HepG2 (cell line): ENCODE data around the gene ZCCHC3. TPM values are rescaled to one million over a fixed set of nuclear protein-coding genes. Genes with fewer than 3 reads are reported as not detected.
A peak's percentile ranks its signal among the peaks of the same experiment; 100 is the strongest.

Experiments
- AHR ChIP-seq: IDR thresholded peaks from 2 replicates; pipeline ENCODE4 v1.6.1; 2018; ENCODE audit warnings: missing genetic modification reagents, missing compliant biosample characterization
- ASH2L ChIP-seq: fragments of 300-600, 200-600 bp; sonication (generic); IDR thresholded peaks from 2 replicates; pipeline ENCODE4 v1.7.0; 2017; ENCODE audit warnings: low read depth, mild to moderate bottlenecking, moderate library complexity, mixed read lengths, low read length; ENCODE audit not compliant: insufficient read length
- ATF1 ChIP-seq: IDR thresholded peaks from 2 replicates; pipeline ENCODE4 v1.6.1; 2016; ENCODE audit warnings: mild to moderate bottlenecking, control low read depth
- CHCHD3 ChIP-seq: sonication (generic); formaldehyde crosslinking; IDR thresholded peaks from 2 replicates; pipeline ENCODE4 v1.8.0; 2022; ENCODE audit warnings: mild to moderate bottlenecking, missing genetic modification reagents, moderate library complexity
- CTCF ChIP-seq: sonication (generic); formaldehyde crosslinking; IDR thresholded peaks from 2 replicates; pipeline ENCODE4 v1.5.0; 2020; ENCODE audit warnings: mild to moderate bottlenecking, missing genetic modification reagents, moderate library complexity
- ELF1 ChIP-seq: sonication (generic); formaldehyde crosslinking; IDR thresholded peaks from 2 replicates; pipeline ENCODE4 v1.4.0; 2020; ENCODE audit warnings: missing genetic modification reagents
- GTF2F1 ChIP-seq: fragments of 150-350 bp; IDR thresholded peaks from 2 replicates; pipeline ENCODE4 v1.6.1; 2014; ENCODE audit warnings: low read length
- GZF1 ChIP-seq: sonication (generic); formaldehyde crosslinking; IDR thresholded peaks from 2 replicates; pipeline ENCODE4 v1.5.1; 2020; ENCODE audit warnings: mild to moderate bottlenecking, missing genetic modification reagents
- HOXD1 ChIP-seq: sonication (generic); formaldehyde crosslinking; IDR thresholded peaks from 2 replicates; pipeline ENCODE4 v1.5.0; 2020; ENCODE audit warnings: missing genetic modification reagents
- ISX ChIP-seq: sonication (generic); formaldehyde crosslinking; conservative IDR thresholded peaks from 2 replicates; pipeline ENCODE4 v1.5.0; 2020; ENCODE audit warnings: missing genetic modification reagents
- KLF6 ChIP-seq: IDR thresholded peaks from 2 replicates; pipeline ENCODE4 v1.8.0; 2016; ENCODE audit warnings: missing biosample characterization, missing genetic modification reagents
- MTA1 ChIP-seq: sonication (generic); formaldehyde crosslinking; IDR thresholded peaks from 2 replicates; pipeline ENCODE4 v1.4.0; 2020; ENCODE audit warnings: missing genetic modification reagents, mild to moderate bottlenecking, borderline replicate concordance
- POLR2A ChIP-seq, 2 experiments: IDR thresholded peaks; 2 replicates each; pipeline ENCODE4 v1.6.1; 2011; ENCODE audit warnings: low read depth in 2 of 2, low read length in 2 of 2, mild to moderate bottlenecking in 1 of 2, moderate library complexity in 1 of 2; ENCODE audit not compliant: insufficient read depth in 1 of 2
- RFX3 ChIP-seq: IDR thresholded peaks from 2 replicates; pipeline ENCODE4 v1.6.1; 2016; ENCODE audit warnings: missing biosample characterization, missing genetic modification reagents
- RFXANK ChIP-seq: IDR thresholded peaks from 2 replicates; pipeline ENCODE4 v1.6.1; 2016
- SCMH1 ChIP-seq: sonication (generic); formaldehyde crosslinking; IDR thresholded peaks from 2 replicates; pipeline ENCODE4 v1.9.0; 2021; ENCODE audit warnings: missing genetic modification reagents, mild to moderate bottlenecking, borderline replicate concordance
- TOPORS ChIP-seq: sonication (generic); formaldehyde crosslinking; IDR thresholded peaks from 2 replicates; pipeline ENCODE4 v1.8.0; 2023; ENCODE audit warnings: mild to moderate bottlenecking, missing genetic modification reagents
- XRCC5 ChIP-seq: fragments of 200-400 bp; formaldehyde crosslinking; optimal IDR thresholded peaks from 2 replicates; pipeline ENCODE3; 2017; ENCODE audit warnings: mild to moderate bottlenecking, low read length
- ZBTB14 ChIP-seq: sonication (generic); formaldehyde crosslinking; IDR thresholded peaks from 2 replicates; pipeline ENCODE4 v1.4.0; 2020; ENCODE audit warnings: missing genetic modification reagents
- ZHX1 ChIP-seq: sonication (generic); formaldehyde crosslinking; IDR thresholded peaks from 2 replicates; pipeline ENCODE4 v1.8.1; 2022; ENCODE audit warnings: low read depth, mild to moderate bottlenecking, missing genetic modification reagents
- ZMYM4 ChIP-seq: sonication (generic); formaldehyde crosslinking; IDR thresholded peaks from 2 replicates; pipeline ENCODE4 v1.8.1; 2023; ENCODE audit warnings: mild to moderate bottlenecking, missing genetic modification reagents
- ZNF224 ChIP-seq: sonication (generic); formaldehyde crosslinking; IDR thresholded peaks from 2 replicates; pipeline ENCODE4 v1.5.0; 2020; ENCODE audit warnings: mild to moderate bottlenecking, missing genetic modification reagents
- ZNF253 ChIP-seq: sonication (generic); formaldehyde crosslinking; IDR thresholded peaks from 2 replicates; pipeline ENCODE4 v1.8.0; 2022; ENCODE audit warnings: mild to moderate bottlenecking, missing genetic modification reagents, borderline replicate concordance
- ZNF431 ChIP-seq: sonication (generic); formaldehyde crosslinking; IDR thresholded peaks from 2 replicates; pipeline ENCODE4 v1.9.0; 2022; ENCODE audit warnings: missing genetic modification reagents, low read depth, mild to moderate bottlenecking, borderline replicate concordance
- ZNF589 ChIP-seq: sonication (generic); formaldehyde crosslinking; conservative IDR thresholded peaks from 2 replicates; pipeline ENCODE4 v1.8.0; 2022; ENCODE audit warnings: mild to moderate bottlenecking, moderate library complexity, missing genetic modification reagents
- ZNF724P ChIP-seq: sonication (generic); formaldehyde crosslinking; IDR thresholded peaks from 2 replicates; pipeline ENCODE4 v1.8.0; 2022; ENCODE audit warnings: missing genetic modification reagents, borderline replicate concordance
- polyA plus RNA-seq, 8 experiments: library from polyadenylated mRNA; depleted of rRNA in 3 of 8; stranded (reverse) in 7 of 8; unstranded in 1 of 8; fragments of >200 nt; fragmentation: Illumina TruSeq in 4 of 8; extraction: Trizol in 4 of 8; gene quantifications; 2 replicates each; pipeline versions ENCODE4 v1.2.1 to v1.2.3, GENCODE V29; 2011 to 2016; ENCODE audit warnings: low read depth in 4 of 8, missing spikeins in 1 of 8, mixed read lengths in 1 of 8; ENCODE audit not compliant: insufficient read depth in 1 of 8
- total RNA-seq, 5 experiments: library from RNA; depleted of rRNA; stranded (reverse); fragments of >200 nt; fragmentation: Illumina TruSeq; extraction: Trizol; gene quantifications; 2 replicates each; pipeline ENCODE4 v1.2.3, GENCODE V29; 2016; ENCODE audit warnings: low read depth in 1 of 5

ZCCHC3 gene
- total and polyA plus RNA-seq, 2 of the 13 experiments (the other 11 are each of a cell fraction or from before 2014, with no cell fraction given), result 46.6 to 63.0 TPM

DNA sequence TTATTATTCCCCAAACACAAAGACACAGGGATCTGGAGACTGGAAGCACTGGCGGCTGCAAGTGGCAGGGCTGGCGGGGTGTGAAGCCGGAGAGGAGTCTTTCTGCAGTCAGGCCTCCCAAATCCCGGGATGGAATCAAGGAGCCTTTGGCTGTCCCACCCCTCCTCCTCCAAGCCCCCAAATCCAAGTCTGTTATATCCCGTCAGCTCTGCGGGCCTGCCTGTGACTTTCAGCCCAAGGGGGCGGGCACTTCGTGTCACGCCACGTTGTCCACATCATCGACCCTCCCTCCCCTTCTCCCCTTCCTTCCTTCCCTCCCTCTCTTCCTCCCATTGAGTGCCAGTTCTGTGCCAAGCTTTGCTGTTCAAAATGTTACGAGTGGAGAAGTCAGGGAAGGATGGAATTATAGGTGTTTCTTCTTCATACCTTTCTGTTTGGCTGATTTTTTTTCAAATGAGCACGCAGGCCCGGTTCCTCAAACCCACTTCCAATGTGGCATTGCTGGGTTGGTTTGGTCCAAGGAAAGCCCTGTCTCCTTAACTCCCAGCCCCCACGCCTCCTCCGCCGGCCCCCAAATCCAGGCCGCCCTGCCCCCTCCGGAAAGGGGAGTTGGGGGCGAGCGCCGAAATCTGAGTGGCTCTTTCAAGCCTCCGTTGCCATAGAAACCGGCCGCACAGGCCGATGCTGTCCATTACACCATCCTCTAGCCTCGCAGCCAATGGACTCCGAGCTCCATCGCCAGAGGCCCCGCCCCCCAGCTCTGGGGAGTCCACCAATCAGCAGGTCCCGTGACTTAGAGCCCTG lies 12.7 kb downstream of the ZCCHC3 start (continued):
- TF ChIP-seq RFXANK (CRISPR knock-in tag), result peak; percentile 48; the same call in 1 of the 2 replicates
- peak; percentile 52 to 79 for TF ChIP-seq POLR2A (IDR thresholded peaks at IDR 0.05; ENCODE audit: insufficient read depth in 1 of 2, low read depth in 2 of 2, low read length in 2 of 2)
- TF ChIP-seq ATF1 (CRISPR knock-in tag), result peak; percentile 75; the same call in 1 of the 2 replicates
- no peak; the same call in 1 of the 2 replicates for TF ChIP-seq ZNF224 (CRISPR knock-in tag)
- TF ChIP-seq GTF2F1, result no peak
- TF ChIP-seq ZNF431, result 0 out of 2 replicates have a peak, but pooled peaks have one; percentile 58
- 0 out of 2 replicates have a peak, but pooled peaks have one; percentile 27 for TF ChIP-seq KLF6
- TF ChIP-seq ZNF589 (CRISPR knock-in tag), result no peak
- peak; percentile 23; the same call in 1 of the 2 replicates for TF ChIP-seq ELF1 (CRISPR knock-in tag)
- peak; percentile 89 for TF ChIP-seq RFX3
- TF ChIP-seq ASH2L, result no peak
- TF ChIP-seq XRCC5, result no peak
- no peak for TF ChIP-seq ISX (CRISPR knock-in tag)
- TF ChIP-seq ZNF253, result peak; percentile 74; the same call in 1 of the 2 replicates
- no peak for TF ChIP-seq SCMH1 (CRISPR knock-in tag)
- TF ChIP-seq ZHX1 (CRISPR knock-in tag), result peak; percentile 22; the same call in 1 of the 2 replicates
- TF ChIP-seq HOXD1, result 0 out of 2 replicates have a peak, but pooled peaks have one; percentile 6
- TF ChIP-seq MTA1, result peak; percentile 72; the same call in 1 of the 2 replicates
- TF ChIP-seq AHR (CRISPR knock-in tag), result peak; percentile 48; the same call in 1 of the 2 replicates
- no peak for TF ChIP-seq CHCHD3
- 0 out of 2 replicates have a peak, but pooled peaks have one; percentile 3 for TF ChIP-seq CTCF (CRISPR knock-in tag)
- no peak for TF ChIP-seq ZBTB14 (CRISPR knock-in tag)
- TF ChIP-seq GZF1 (CRISPR knock-in tag), result peak; percentile 30; the same call in 1 of the 2 replicates
- peak; percentile 21 for TF ChIP-seq TOPORS (CRISPR knock-in tag)
- TF ChIP-seq ZMYM4, result peak; percentile 83
- TF ChIP-seq ZNF724P (CRISPR knock-in tag), result no peak
